ENCODE results near the gene SYAP1. TPM values are rescaled to one million over a fixed set of nuclear protein-coding genes. Genes with fewer than 3 reads are reported as not detected.

Gene SYAP1
- total and polyA plus RNA-seq, 4 donors: 9.6 to 29.0 (median 21.3) TPM

- 17% methylated on average over 4 of the region's 4 CpGs for WGBS
- H3K9ac ChIP-seq (ENCODE audit: low read depth in 1 of 2, low read length in 2 of 2): no peak overlapping the region
- no peaks in the 10 kb centered on the region for H3K27me3 ChIP-seq (ENCODE audit: control insufficient read depth in 4 of 4, insufficient read depth in 4 of 4, low read length in 3 of 4)
- H3K4me1 ChIP-seq (ENCODE audit: control insufficient read depth in 4 of 4, insufficient read depth in 4 of 4, low read length in 3 of 4): peaks cover 1 to 19% (median 17%) of the 10 kb centered on the region in 4 donors
- H3K9me3 ChIP-seq (ENCODE audit: control insufficient read depth in 4 of 4, low read length in 3 of 4): no peaks in the 10 kb centered on the region
- no peak overlapping the region for H3K4me3 ChIP-seq (ENCODE audit: low read depth in 1 of 3, low read length in 3 of 3)
- peaks cover 0 to under 1% (median 0%) of the 10 kb centered on the region in 4 donors for H3K36me3 ChIP-seq (ENCODE audit: control insufficient read depth in 4 of 4, insufficient read depth in 3 of 4, low read depth in 1 of 4, low read length in 3 of 4)
- TF ChIP-seq TAF1 (conservative IDR thresholded peaks at IDR 0.05): no peak
- peak; percentile 71 to 75 for TF ChIP-seq HNF4A (conservative IDR thresholded peaks at IDR 0.05)
- peak; percentile 56 for TF ChIP-seq FOXA2 (IDR thresholded peaks at IDR 0.05)
- no peak for TF ChIP-seq EGR1 (IDR thresholded peaks at IDR 0.05; ENCODE audit: low read depth in 2 of 2)
- TF ChIP-seq SP1 (IDR thresholded peaks at IDR 0.05): peak; percentile 40
- no peak for TF ChIP-seq HNF4G (IDR thresholded peaks at IDR 0.05)
- TF ChIP-seq REST (IDR thresholded peaks at IDR 0.05): peak; percentile 28
- peak; percentile 20 for TF ChIP-seq YY1 (IDR thresholded peaks at IDR 0.05)
- TF ChIP-seq MAX (IDR thresholded peaks at IDR 0.05): no peak
- peak; percentile 33 to 55 for TF ChIP-seq JUND (IDR thresholded peaks at IDR 0.05)
- TF ChIP-seq GABPA (IDR thresholded peaks at IDR 0.05 in 1 of 2, conservative IDR thresholded peaks at IDR 0.05 in 1 of 2): no peak
- no peak for TF ChIP-seq CTCF (IDR thresholded peaks at IDR 0.05; ENCODE audit: low read depth, low read length, missing input control)
- peak; percentile 33 to 46 for TF ChIP-seq RXRA (IDR thresholded peaks at IDR 0.05)
- DNase-seq (ENCODE audit: low spot score): no peak
- peak overlapping the region; percentile 46 to 59 for H3K27ac ChIP-seq (ENCODE audit: low read depth in 1 of 2, low read length in 2 of 2)
Measured at GRCh38 chrX:16807976-16808542, 88.6 kb downstream of the SYAP1 start.

- Histone ChIP-seq H3K27ac (ENCODE audit: low read depth in 1 of 2, low read length in 2 of 2) (no peak overlapping the region), H3K9me3 (ENCODE audit: control insufficient read depth in 4 of 4, low read length in 3 of 4) (no peaks in the 10 kb centered on the region), H3K36me3 (ENCODE audit: control insufficient read depth in 4 of 4, insufficient read depth in 3 of 4, low read depth in 1 of 4, low read length in 3 of 4) (peaks cover 0 to 2% (median under 1%) of the 10 kb centered on the region in 4 donors), H3K4me3 (ENCODE audit: low read depth in 1 of 3, low read length in 3 of 3) (no peak overlapping the region), H3K4me1 (ENCODE audit: control insufficient read depth in 4 of 4, insufficient read depth in 4 of 4, low read length in 3 of 4) (peaks cover 0 to 4% (median 0%) of the 10 kb centered on the region in 4 donors), H3K27me3 (ENCODE audit: control insufficient read depth in 4 of 4, insufficient read depth in 4 of 4, low read length in 3 of 4) (no peaks in the 10 kb centered on the region), H3K9ac (ENCODE audit: low read depth in 1 of 2, low read length in 2 of 2) (no peak overlapping the region)
- 85% methylated on average over 1 of the region's 1 CpG for WGBS
- TF ChIP-seq GABPA (IDR thresholded peaks at IDR 0.05 in 1 of 2, conservative IDR thresholded peaks at IDR 0.05 in 1 of 2): no peak
- no peak for TF ChIP-seq RAD21 (IDR thresholded peaks at IDR 0.05)
- no peak for TF ChIP-seq ATF3 (IDR thresholded peaks at IDR 0.05)
- TF ChIP-seq RXRA (IDR thresholded peaks at IDR 0.05): no peak
- TF ChIP-seq HNF4A (conservative IDR thresholded peaks at IDR 0.05): no peak
- no peak for TF ChIP-seq HNF4G (IDR thresholded peaks at IDR 0.05)
- TF ChIP-seq EGR1 (IDR thresholded peaks at IDR 0.05; ENCODE audit: low read depth in 2 of 2): no peak
- TF ChIP-seq JUND (IDR thresholded peaks at IDR 0.05): no peak
- no peak for TF ChIP-seq FOXA2 (IDR thresholded peaks at IDR 0.05)
- no peak for TF ChIP-seq ZBTB33 (IDR thresholded peaks at IDR 0.05)
- no peak for TF ChIP-seq MAX (IDR thresholded peaks at IDR 0.05)
- no peak for TF ChIP-seq YY1 (IDR thresholded peaks at IDR 0.05)
- TF ChIP-seq TAF1 (conservative IDR thresholded peaks at IDR 0.05): no peak
- TF ChIP-seq SP1 (IDR thresholded peaks at IDR 0.05): no peak
- no peak for DNase-seq (ENCODE audit: low spot score)
Measured at GRCh38 chrX:16814597-16814996, 95.2 kb downstream of the SYAP1 start.

Data from liver (tissue), 9 donors.